ENCODE results near the gene HECTD3.
"Not testable (repeated sequence)": the region's sequence is repeated elsewhere in the genome, so short reads cannot be mapped to it uniquely, and the experiment has no call there.

HECTD3 gene

DNA sequence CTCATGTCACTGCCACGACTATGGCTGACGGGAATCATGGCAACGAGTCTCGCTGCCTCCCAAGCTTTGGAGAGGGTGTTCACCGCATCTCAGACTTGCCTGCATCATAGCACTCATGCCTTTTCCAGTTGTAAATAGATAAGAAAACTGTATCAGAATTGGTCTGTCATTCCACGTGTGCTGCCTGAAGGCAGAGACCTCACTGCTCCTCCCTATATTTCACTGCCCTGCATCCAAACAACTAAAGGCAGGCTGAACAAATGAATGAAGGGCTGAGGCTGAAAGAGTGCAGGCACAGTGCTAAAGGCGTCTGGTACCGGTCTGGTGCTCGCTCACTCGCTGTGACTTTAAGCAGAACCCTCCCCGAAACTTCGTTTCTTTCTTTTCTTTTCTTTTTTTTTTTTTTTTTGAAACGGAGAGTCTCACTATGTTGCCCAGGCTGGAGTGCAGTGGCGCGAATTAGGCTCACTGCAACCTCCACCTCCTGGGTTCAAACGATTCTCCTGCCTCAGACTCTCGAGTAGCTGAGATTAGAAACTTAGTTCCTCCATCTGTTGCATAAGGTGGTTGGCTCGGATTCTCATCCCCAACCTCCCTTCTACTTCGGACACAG is 25.3 kb downstream of the HECTD3 start:
- no peak for DNase-seq

DNA sequence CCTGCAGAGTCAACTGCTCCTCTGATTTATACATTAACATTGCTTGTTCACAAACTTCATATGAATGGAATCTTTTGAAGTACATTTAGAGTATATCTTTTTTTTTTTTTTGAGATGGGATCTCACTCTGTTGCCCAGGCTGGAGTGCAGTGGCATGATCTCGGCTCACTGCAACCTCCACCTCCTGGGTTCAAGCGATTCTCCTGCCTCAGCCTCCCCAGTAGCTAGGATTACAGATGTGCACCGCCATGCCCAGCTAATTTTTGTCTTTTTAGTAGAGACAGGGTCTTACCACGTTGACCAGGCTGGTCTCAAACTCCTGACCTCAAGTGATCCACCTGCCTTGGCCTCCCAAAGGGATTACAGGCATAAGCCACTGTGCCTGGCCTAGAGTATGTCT is 33.8 kb downstream of the HECTD3 start:
- DNase-seq = not testable (repeated sequence)

DNA sequence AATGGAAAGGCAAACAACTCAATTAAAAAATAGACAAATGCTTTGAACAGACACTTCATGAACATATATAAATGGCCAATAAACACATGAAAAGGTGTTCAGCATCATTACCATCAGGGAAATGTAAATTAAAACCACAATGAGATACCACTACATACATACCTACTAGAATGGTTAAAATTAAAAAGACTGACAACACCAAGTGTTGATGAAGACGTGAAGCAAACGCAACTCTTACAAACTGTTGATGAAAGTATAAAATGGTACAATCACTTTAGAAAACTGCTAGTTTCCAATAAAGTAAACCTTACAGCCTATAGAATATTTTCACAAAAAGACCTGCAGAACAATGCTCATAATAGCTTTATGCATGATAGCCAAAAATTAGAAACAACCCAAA is 34.9 kb downstream of the HECTD3 start:
- DNase-seq = no peak

DNA sequence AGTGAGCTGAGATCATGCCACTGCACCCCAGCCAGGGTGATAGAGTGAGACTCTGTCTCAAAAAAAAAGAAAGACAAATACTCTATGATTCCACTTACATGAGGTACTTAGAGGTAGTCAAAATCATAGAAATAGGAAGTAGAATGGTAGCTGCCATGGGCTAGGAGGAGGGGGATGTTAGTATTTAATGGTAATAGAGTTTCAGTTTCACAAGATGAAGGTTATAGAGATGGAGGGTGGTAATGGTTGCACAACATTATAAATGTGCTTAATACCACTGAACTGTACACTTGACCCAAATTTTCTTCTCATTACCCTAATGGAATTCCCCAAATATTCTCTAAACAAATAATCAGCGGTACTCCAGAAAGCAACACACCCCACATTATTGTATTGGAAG is 37.5 kb downstream of the HECTD3 start:
- DNase-seq = no peak

DNA sequence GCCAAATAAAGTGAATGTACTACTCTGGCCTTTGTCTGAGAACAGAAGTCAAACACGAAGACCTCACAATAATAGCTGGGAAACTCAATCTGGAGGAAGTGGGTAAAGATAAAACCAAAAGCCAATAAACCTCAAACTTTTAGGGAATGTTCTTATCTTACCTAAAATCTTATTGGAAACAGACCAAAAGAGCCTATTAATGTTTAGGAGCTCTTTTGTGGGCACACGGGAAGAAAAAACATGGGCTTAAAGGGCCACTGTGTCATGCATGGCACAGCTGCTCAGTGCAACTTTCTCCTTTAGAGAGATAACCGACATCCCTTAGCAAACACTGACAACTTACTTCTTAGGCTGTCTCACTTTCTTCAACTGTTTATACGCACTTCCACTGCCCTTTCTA is 40.8 kb downstream of the HECTD3 start:
- no peak for DNase-seq

DNA sequence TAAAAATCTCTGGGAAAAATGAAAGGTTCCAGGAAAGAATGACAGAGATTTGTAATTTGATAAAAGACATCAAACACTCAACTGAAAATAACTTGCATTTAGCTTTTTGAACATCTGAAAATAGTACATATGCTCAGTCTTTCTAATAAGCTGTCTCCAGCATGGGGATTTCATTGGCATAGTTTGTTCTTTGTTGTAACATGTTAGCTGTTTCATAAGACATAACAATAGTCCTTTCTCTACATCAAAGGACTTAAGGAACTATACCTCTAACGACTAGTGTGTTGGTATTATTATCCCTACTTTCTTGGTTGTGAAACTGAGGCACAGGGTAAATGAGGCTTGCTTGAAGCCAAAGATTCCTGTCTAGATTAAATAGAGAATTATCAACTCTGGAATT is 46.7 kb downstream of the HECTD3 start:
- DNase-seq = no peak

DNA sequence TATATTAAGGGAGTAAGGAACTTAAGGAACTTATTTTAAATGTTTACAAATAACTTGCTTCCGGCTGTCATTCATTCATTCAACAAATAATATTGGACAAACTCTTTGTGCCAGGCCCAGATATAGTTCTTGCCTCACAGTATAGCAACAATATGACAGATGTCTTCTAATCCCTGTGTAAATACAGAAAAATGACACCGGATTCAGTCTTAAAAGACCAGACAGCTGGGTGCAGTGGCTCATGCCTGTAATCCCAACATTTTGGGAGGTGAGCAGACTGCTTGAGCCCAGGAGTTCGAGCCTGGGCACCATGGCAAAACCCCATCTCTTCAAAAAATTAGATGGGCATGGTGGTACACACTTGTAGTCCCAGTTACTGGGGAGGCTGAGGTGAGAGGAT is 48.4 kb downstream of the HECTD3 start:
- no peak for DNase-seq

DNA sequence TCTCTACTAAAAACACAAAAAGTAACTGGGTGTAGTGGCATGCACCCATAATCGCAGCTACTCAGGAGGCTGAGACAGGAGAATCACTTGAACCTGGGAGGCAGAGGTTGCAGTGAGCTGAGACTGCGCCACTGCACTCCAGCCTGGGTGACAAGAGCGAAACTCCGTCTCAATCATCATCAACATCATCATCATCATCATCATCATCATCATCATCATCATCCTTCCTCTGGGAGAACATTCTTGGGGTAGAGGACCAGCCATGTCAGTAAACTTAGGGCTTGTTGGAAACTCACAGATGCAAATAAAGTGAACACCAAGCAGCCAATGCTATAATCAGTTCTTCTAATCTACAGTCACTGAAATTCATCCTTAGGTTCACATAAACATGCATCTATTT is 49.1 kb downstream of the HECTD3 start:
- not testable (repeated sequence) for DNase-seq

DNA sequence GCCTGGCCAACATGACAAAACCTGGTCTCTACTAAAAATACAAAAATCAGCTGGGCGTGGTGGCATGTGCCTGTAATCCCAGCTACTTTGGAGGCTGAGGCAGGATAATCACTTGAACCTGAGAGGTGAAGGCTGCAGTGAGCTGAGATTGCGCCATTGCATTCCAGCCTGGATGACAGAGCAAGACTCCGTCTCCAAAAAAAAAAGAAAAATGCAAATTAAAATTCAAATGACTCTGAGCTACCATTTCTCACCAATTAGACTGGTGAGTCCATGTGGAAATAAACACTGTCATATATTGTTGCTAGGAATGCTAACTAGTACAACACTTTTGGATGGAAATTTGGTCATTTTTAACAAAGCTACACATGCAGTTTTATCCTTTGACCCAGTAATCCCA is 53.6 kb downstream of the HECTD3 start:
- not testable (repeated sequence) for DNase-seq

DNA sequence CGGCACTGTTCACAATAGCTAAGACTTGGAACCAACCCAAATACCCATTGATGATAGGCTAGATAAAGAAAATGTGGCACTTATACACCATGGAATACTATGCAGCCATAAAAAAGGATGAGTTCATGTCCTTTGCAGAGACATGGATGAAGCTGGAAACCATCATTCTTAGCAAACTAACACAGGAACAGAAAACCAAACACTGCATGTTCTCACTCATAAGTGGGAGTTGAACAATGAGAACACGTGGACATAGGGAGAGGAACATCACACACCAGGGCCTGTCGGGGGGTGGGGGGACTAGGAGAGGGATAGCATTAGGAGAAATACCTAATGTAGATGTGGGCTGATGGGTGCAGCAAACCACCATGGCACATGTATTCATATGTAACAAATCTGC is 55.0 kb downstream of the HECTD3 start:
- DNase-seq = not testable (repeated sequence)

Data from stimulated activated CD4-positive, alpha-beta T cell treated with anti-CD3 and anti-CD28 coated beads, Interleukin-4, amount 100 ng/mL, for 1 hour (primary cell).